GM18519 (cell line): ENCODE results near the gene CD74.

ENCODE experiments used
- ATAC-seq: cut with Tn5 transposase; IDR thresholded peaks from one replicate; pipeline ENCODE4 v1.9.1; 2021; ENCODE audit warnings: mild to moderate bottlenecking, moderate library complexity; ENCODE audit not compliant: unreplicated experiment, low FRiP score

Gene CD74

GRCh38 chr5:150398722-150399523, 13.8 kb downstream of the CD74 start:
- peak; percentile 68 for ATAC-seq

- no peak for ATAC-seq
Observed at GRCh38 chr5:150397782-150398721, 14.7 kb downstream of the CD74 start.

- no peak for ATAC-seq
Observed at GRCh38 chr5:150397146-150397781, 15.4 kb downstream of the CD74 start.

- ATAC-seq, result no peak
Observed at GRCh38 chr5:150396267-150396666, 16.4 kb downstream of the CD74 start.

- ATAC-seq, result no peak
Observed at GRCh38 chr5:150395688-150395975, 17.1 kb downstream of the CD74 start.

- no peak for ATAC-seq
Observed at GRCh38 chr5:150394912-150395687, 17.6 kb downstream of the CD74 start.

GRCh38 chr5:150394131-150394530, 18.6 kb downstream of the CD74 start:
- no peak for ATAC-seq

- no peak for ATAC-seq
Observed at GRCh38 chr5:150393096-150393645, 19.5 kb downstream of the CD74 start.

GRCh38 chr5:150392680-150393079, 20.0 kb downstream of the CD74 start:
- ATAC-seq, result no peak

- no peak for ATAC-seq
Observed at GRCh38 chr5:150391986-150392385, 20.7 kb downstream of the CD74 start.

GRCh38 chr5:150391064-150391834, 21.5 kb downstream of the CD74 start:
- no peak for ATAC-seq

- ATAC-seq, result no peak
Observed at GRCh38 chr5:150389531-150390266, 23.0 kb downstream of the CD74 start.

- ATAC-seq, result no peak
Observed at GRCh38 chr5:150386024-150386855, 26.5 kb downstream of the CD74 start.

- no peak for ATAC-seq
Observed at GRCh38 chr5:150384701-150385100, 28.0 kb downstream of the CD74 start.

- ATAC-seq, result no peak
Observed at GRCh38 chr5:150377964-150378694, 34.6 kb downstream of the CD74 start.

- no peak for ATAC-seq
Observed at GRCh38 chr5:150376799-150377771, 35.6 kb downstream of the CD74 start.
